PC-9 (cell line): Measurements from ENCODE around the gene P4HA2.

Experiments used
- EZH2 ChIP-seq: fragments of 200-600 bp; sonication (generic); IDR thresholded peaks from 2 replicates; pipeline ENCODE4 v1.8.0; 2017; ENCODE audit warnings: antibody characterized with exemption, low read depth
- TF ChIP-seq, protein P1 (sequence below): fragments of 200-600 bp; sonication (generic); conservative IDR thresholded peaks from 2 replicates; pipeline ENCODE4 v1.6.1; 2017; ENCODE audit warnings: mixed run types, antibody characterized with exemption, mild to moderate bottlenecking, moderate library complexity

DNA sequence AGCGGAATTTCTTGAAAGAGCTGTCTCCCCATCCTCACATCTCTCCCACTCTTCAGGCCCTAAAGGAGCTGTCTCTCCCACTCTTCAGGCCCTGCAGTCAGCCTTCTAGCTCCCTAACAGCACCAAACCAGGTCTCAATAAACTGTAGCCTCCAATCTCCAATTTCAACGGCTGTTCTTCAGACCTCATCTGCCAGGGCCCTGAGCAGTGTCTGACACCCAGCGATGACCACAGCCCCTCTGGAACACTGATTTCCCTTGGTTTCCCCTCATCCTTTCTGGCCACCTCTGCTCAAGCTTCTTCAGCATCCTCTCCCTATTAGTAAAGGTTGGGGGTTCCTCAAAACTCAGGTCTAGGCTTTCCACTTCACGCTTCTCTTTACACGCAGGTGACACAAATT lies 1.6 kb upstream of the P4HA2 start:
- TF ChIP-seq, protein P1, sequence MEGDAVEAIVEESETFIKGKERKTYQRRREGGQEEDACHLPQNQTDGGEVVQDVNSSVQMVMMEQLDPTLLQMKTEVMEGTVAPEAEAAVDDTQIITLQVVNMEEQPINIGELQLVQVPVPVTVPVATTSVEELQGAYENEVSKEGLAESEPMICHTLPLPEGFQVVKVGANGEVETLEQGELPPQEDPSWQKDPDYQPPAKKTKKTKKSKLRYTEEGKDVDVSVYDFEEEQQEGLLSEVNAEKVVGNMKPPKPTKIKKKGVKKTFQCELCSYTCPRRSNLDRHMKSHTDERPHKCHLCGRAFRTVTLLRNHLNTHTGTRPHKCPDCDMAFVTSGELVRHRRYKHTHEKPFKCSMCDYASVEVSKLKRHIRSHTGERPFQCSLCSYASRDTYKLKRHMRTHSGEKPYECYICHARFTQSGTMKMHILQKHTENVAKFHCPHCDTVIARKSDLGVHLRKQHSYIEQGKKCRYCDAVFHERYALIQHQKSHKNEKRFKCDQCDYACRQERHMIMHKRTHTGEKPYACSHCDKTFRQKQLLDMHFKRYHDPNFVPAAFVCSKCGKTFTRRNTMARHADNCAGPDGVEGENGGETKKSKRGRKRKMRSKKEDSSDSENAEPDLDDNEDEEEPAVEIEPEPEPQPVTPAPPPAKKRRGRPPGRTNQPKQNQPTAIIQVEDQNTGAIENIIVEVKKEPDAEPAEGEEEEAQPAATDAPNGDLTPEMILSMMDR: no peak
- TF ChIP-seq EZH2: no peak
